ENCODE results near the gene SLC17A5. TPM values are rescaled to one million over a fixed set of nuclear protein-coding genes. Genes with fewer than 3 reads are reported as not detected.
"Not testable (repeated sequence)": the region's sequence is repeated elsewhere in the genome, so short reads cannot be mapped to it uniquely, and the experiment has no call there.

SLC17A5 gene
- total RNA-seq, 1 donor from 2014 or later = 7.5 TPM

- H3K27ac Mint-ChIP-seq = no peak overlapping the region
Measured at GRCh38 chr6:73566954-73567591, 86.7 kb downstream of the SLC17A5 start.

GRCh38 chr6:73566486-73566871 is 87.3 kb downstream of the SLC17A5 start:
- CTCF ChIA-PET; DNase-seq; H3K36me3 Mint-ChIP-seq (ENCODE audit: low read depth); H3K9me3 Mint-ChIP-seq; H3K27ac Mint-ChIP-seq; H3K27me3 Mint-ChIP-seq; H3K4me3 Mint-ChIP-seq; ATAC-seq (ENCODE audit: low read depth); H3K4me1 Mint-ChIP-seq; intact Hi-C loops (cut with micrococcal nuclease): not testable (repeated sequence)
- POLR2A ChIA-PET = interaction anchor here (1.0 to 1.1 kb wide), 2 partner anchors 9 to 46 kb away, joined by 3 to 4 read pairs; no protein-coding TSS in a partner anchor

More at GRCh38 chr6:73566954-73567591, 86.7 kb downstream of the SLC17A5 start:
- Mint-ChIP-seq H3K4me1 (no peaks in the 10 kb centered on the region), H3K4me3 (no peak overlapping the region), H3K27me3 (no peaks in the 10 kb centered on the region), H3K36me3 (ENCODE audit: low read depth) (no peaks in the 10 kb centered on the region), H3K9me3 (no peaks in the 10 kb centered on the region)
- CTCF ChIA-PET = no interaction called here
- intact Hi-C loops (cut with micrococcal nuclease) = no loop called here
- DNase-seq (no peak), ATAC-seq (ENCODE audit: low read depth) (no peak)
- POLR2A ChIA-PET = no interaction called here
- no peak for TF ChIP-seq CTCF (IDR thresholded peaks at IDR 0.05)

- H3K27me3 Mint-ChIP-seq = no peaks in the 10 kb centered on the region
- no peak for ATAC-seq (ENCODE audit: low read depth)
- H3K36me3 Mint-ChIP-seq (ENCODE audit: low read depth) = no peaks in the 10 kb centered on the region
- no peak for DNase-seq
- intact Hi-C loops (cut with micrococcal nuclease) = no loop called here
- peaks cover 4% of the 10 kb centered on the region for H3K4me1 Mint-ChIP-seq
- ChIA-PET CTCF (no interaction called here), POLR2A (interaction anchor here (0.6 to 1.1 kb wide), 3 partner anchors 9 to 54 kb away, joined by 3 to 4 read pairs (median 3); no protein-coding TSS in a partner anchor)
- no peaks in the 10 kb centered on the region for H3K9me3 Mint-ChIP-seq
- TF ChIP-seq CTCF (IDR thresholded peaks at IDR 0.05) = no peak
- H3K4me3 Mint-ChIP-seq = no peak overlapping the region
- no peak overlapping the region for H3K27ac Mint-ChIP-seq
Measured at GRCh38 chr6:73565767-73566485, 87.9 kb downstream of the SLC17A5 start.

- H3K4me3 Mint-ChIP-seq = no peak overlapping the region
- H3K27ac Mint-ChIP-seq = no peak overlapping the region
- peaks cover 13% of the 10 kb centered on the region for H3K4me1 Mint-ChIP-seq
- ChIA-PET CTCF (no interaction called here), POLR2A (no interaction called here)
- no peak for TF ChIP-seq CTCF (IDR thresholded peaks at IDR 0.05)
- intact Hi-C loops (cut with micrococcal nuclease) = no loop called here
- DNase-seq (no peak), ATAC-seq (ENCODE audit: low read depth) (no peak)
- no peaks in the 10 kb centered on the region for H3K9me3 Mint-ChIP-seq
- no peaks in the 10 kb centered on the region for H3K27me3 Mint-ChIP-seq
- no peaks in the 10 kb centered on the region for H3K36me3 Mint-ChIP-seq (ENCODE audit: low read depth)
Measured at GRCh38 chr6:73564578-73565345, 89.0 kb downstream of the SLC17A5 start.

- no peak for ATAC-seq (ENCODE audit: low read depth)
- intact Hi-C loops (cut with micrococcal nuclease) = no loop called here
- H3K9me3 Mint-ChIP-seq = no peaks in the 10 kb centered on the region
- ChIA-PET CTCF (interaction anchor here (0.7 kb wide), 1 partner anchor 18 kb away, joined by 3 read pairs; no protein-coding TSS in a partner anchor), POLR2A (interaction anchor here (0.8 to 0.9 kb wide), 2 partner anchors 18 to 23 kb away, joined by 3 to 14 read pairs; no protein-coding TSS in a partner anchor)
- H3K4me3 Mint-ChIP-seq = no peak overlapping the region
- no peaks in the 10 kb centered on the region for H3K36me3 Mint-ChIP-seq (ENCODE audit: low read depth)
- no peak for TF ChIP-seq CTCF (IDR thresholded peaks at IDR 0.05)
- peaks cover 13% of the 10 kb centered on the region for H3K4me1 Mint-ChIP-seq
- H3K27me3 Mint-ChIP-seq = no peaks in the 10 kb centered on the region
- DNase-seq = no peak
- no peak overlapping the region for H3K27ac Mint-ChIP-seq
Measured at GRCh38 chr6:73562558-73562957, 91.2 kb downstream of the SLC17A5 start.

Data from activated B cell treated with CpG ODN at 0.5 μM for 24 hours (primary cell).